GM23248 (cell line): ENCODE measurements around the gene SNX13. TPM values are rescaled to one million over a fixed set of nuclear protein-coding genes. Genes with fewer than 3 reads are reported as not detected.

Source experiments
- DNase-seq: peaks from one replicate; pipeline ENCODE4 v3.0.0-alpha.2; 2015
- H2AFZ ChIP-seq: fragments of 200-600 bp; sonication (generic); 2 replicates; pipeline ENCODE4 v1.6.1; 2016; ENCODE audit warnings: antibody characterized with exemption
- H3F3A ChIP-seq: fragments of 200-600 bp; sonication (generic); 2 replicates; pipeline ENCODE4 v1.6.1; 2016; ENCODE audit warnings: mild to moderate bottlenecking, antibody characterized with exemption, mixed run types; ENCODE audit not compliant: insufficient read depth
- H3K27ac ChIP-seq: fragments of 200-600 bp; sonication (generic); 2 replicates; pipeline ENCODE4 v1.5.1; 2016; ENCODE audit warnings: mild to moderate bottlenecking
- H3K27me3 ChIP-seq: fragments of 200-600 bp; sonication (generic); replicated peaks from 2 replicates; pipeline ENCODE4 v1.6.1; 2016; ENCODE audit warnings: mild to moderate bottlenecking; ENCODE audit not compliant: insufficient read depth
- H3K36me3 ChIP-seq: fragments of 200-600 bp; sonication (generic); 2 replicates; pipeline ENCODE4 v1.6.1; 2016; ENCODE audit warnings: low read depth, mild to moderate bottlenecking
- H3K4me1 ChIP-seq: fragments of 200-600 bp; sonication (generic); 2 replicates; pipeline ENCODE4 v1.6.1; 2016; ENCODE audit warnings: mild to moderate bottlenecking; ENCODE audit not compliant: insufficient read depth
- H3K4me2 ChIP-seq: fragments of 200-600 bp; sonication (generic); one replicate; pipeline ENCODE4 v1.6.1; 2016; ENCODE audit warnings: mild to moderate bottlenecking; ENCODE audit not compliant: unreplicated experiment
- H3K4me3 ChIP-seq: fragments of 200-600 bp; sonication (generic); 2 replicates; pipeline ENCODE4 v1.5.1; 2016; ENCODE audit warnings: mild to moderate bottlenecking
- H3K79me2 ChIP-seq: fragments of 200-600 bp; sonication (generic); 2 replicates; pipeline ENCODE4 v1.6.1; 2016; ENCODE audit warnings: mild to moderate bottlenecking; ENCODE audit not compliant: insufficient read depth
- H3K9ac ChIP-seq: fragments of 200-600 bp; sonication (generic); 2 replicates; pipeline ENCODE4 v1.6.1; 2016; ENCODE audit warnings: mild to moderate bottlenecking
- H3K9me2 ChIP-seq: fragments of 200-600 bp; sonication (generic); 2 replicates; pipeline ENCODE4 v1.6.1; 2016; ENCODE audit warnings: mixed run types, mild to moderate bottlenecking, moderate library complexity; ENCODE audit not compliant: insufficient read depth
- H3K9me3 ChIP-seq: fragments of 200-600 bp; sonication (generic); one replicate; pipeline ENCODE4 v1.6.1; 2017; ENCODE audit warnings: low read depth
- H4K20me1 ChIP-seq: fragments of 200-600 bp; sonication (generic); 2 replicates; pipeline ENCODE4 v1.6.0; 2016; ENCODE audit not compliant: insufficient read depth
- EZH2 ChIP-seq: fragments of 200-600 bp; sonication (generic); IDR thresholded peaks from 2 replicates; pipeline ENCODE4 v1.6.1; 2018; ENCODE audit warnings: antibody characterized with exemption, mild to moderate bottlenecking; ENCODE audit not compliant: insufficient read depth, poor library complexity, severe bottlenecking
- EZH2phosphoT487 ChIP-seq: fragments of 200-600 bp; sonication (generic); IDR thresholded peaks from 2 replicates; pipeline ENCODE4 v1.6.1; 2018; ENCODE audit warnings: antibody characterized with exemption, moderate library complexity, mild to moderate bottlenecking, low read depth; ENCODE audit not compliant: insufficient read depth
- WGBS, 2 experiments: methylation state at CpG; one replicate each; pipeline ENCODE4 v1.1.6; 2015 to 2017; ENCODE audit warnings: low lambda C conversion rate in 2 of 2, low coverage in 1 of 2; ENCODE audit errors: missing lambda C conversion rate in 2 of 2; 5-methylcytosine and 5-hydroxymethylcytosine counted together
- in situ Hi-C: fragments of 300-500 bp; cut with MboI; formaldehyde crosslinking; loops from 2 replicates; pipeline ENCODE4 v1.15.0; 2020
- polyA plus RNA-seq: library from polyadenylated mRNA; unstranded; fragments of >200 nt; fragmentation: Nextera tagmentation; extraction: Ambion mirVana; gene quantifications from 2 replicates; pipeline ENCODE4 v1.2.1, GENCODE V29; 2016
- total RNA-seq: library from RNA; depleted of rRNA; stranded (reverse); fragments of >200 nt; shearing (Covaris generic); gene quantifications from 2 replicates; pipeline ENCODE4 v1.2.3, GENCODE V29; 2014; rRNA removed

The SNX13 gene, protein sequence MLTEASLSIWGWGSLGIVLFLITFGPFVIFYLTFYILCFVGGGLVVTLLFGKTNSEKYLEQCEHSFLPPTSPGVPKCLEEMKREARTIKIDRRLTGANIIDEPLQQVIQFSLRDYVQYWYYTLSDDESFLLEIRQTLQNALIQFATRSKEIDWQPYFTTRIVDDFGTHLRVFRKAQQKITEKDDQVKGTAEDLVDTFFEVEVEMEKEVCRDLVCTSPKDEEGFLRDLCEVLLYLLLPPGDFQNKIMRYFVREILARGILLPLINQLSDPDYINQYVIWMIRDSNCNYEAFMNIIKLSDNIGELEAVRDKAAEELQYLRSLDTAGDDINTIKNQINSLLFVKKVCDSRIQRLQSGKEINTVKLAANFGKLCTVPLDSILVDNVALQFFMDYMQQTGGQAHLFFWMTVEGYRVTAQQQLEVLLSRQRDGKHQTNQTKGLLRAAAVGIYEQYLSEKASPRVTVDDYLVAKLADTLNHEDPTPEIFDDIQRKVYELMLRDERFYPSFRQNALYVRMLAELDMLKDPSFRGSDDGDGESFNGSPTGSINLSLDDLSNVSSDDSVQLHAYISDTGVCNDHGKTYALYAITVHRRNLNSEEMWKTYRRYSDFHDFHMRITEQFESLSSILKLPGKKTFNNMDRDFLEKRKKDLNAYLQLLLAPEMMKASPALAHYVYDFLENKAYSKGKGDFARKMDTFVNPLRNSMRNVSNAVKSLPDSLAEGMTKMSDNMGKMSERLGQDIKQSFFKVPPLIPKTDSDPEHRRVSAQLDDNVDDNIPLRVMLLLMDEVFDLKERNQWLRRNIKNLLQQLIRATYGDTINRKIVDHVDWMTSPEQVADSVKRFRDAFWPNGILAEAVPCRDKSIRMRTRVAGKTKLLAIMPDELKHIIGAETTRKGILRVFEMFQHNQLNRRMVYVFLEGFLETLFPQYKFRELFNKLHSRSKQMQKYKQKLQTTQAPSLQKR
- total RNA-seq (34.2 and 50.8 TPM in 2 replicates), polyA plus RNA-seq (21.0 and 21.8 TPM in 2 replicates)

DNA sequence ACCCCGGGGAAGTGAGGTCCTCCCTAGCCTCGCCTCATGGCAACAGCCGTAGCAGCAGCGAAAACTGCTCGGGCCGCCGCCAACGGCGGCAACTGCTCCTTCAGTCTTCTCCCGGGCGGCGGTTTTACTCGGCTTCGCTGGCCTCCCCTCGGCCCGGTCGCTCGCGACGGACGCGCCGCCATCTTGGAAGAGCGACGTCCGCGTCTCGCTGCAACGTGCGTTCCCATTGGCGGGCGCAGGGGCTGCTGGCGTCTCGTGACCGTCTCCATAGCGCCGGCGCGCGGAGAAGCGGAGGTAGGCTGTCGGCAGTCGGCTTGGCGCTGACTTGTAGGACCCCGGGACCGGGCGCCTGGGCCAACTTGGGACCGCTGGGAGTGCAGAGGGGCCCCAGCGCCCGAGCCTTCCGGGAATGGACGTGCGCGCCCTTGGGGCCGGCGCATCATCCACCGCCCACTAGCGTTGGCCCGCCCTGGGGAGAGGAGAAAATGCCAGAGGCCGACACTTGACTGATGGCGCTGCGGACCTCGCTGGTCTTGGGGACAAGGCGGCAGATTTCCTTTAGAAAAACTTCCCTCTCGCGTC lies at the start of gene SNX13:
Gene SNX13 (minus strand): TSS at position 193 of the 582 bp plus-strand sequence. CDS start 199 bp downstream, outside the sequence.
- Histone ChIP-seq H3K79me2 (peaks cover 50% of the 10 kb centered on the region), H3K9me3 (no peaks in the 10 kb centered on the region), H3K4me3 (peak within 1 kb of the TSS; percentile 90), H3K36me3 (no peaks in the 10 kb centered on the region), H3K27ac (peak within 1 kb of the TSS; percentile 90), H2AFZ (peak within 1 kb of the TSS; percentile 98), H4K20me1 (no peaks in the 10 kb centered on the region), H3K27me3 (no peaks in the 10 kb centered on the region), H3K9ac (peak within 1 kb of the TSS; percentile 98), H3K9me2 (no peaks in the 10 kb centered on the region), H3K4me1 (peaks cover 19% of the 10 kb centered on the region), H3K4me2 (peak within 1 kb of the TSS; percentile 98), H3F3A (0 out of 2 replicates have a peak, but pooled peaks cover 3% of the 10 kb centered on the region)
- TF ChIP-seq EZH2phosphoT487 (no peak), EZH2 (no peak)
- in situ Hi-C loops = no loop called here
- WGBS, 2 experiments = 0 to 2% methylated on average over 35 to 54 of the region's 66 CpGs
- DNase-seq = peak; percentile 99

DNA sequence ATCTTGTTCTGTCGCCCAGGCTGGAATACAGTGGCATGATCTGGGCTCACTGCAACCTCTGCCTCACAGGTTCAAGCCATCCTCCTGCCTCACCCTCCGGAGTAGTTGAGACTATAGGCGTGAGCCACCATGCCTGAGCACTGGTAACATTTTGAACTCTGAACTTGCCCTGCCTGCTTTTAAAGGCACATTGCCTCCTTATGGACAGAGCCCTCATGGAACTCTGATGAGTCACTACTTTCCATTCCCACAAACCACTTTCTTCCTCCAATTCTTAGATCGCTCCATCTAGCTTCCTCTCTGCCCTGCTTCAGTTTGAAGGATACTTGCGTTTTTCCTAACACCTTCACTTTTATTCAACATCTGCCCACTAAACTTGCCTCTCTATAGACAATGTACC lies 49.3 kb upstream of the SNX13 start:
- Histone ChIP-seq H3K4me2 (no peak overlapping the region), H2AFZ (no peak overlapping the region), H3K79me2 (no peaks in the 10 kb centered on the region), H3K9me3 (no peaks in the 10 kb centered on the region), H3K27me3 (no peaks in the 10 kb centered on the region), H3K9me2 (no peaks in the 10 kb centered on the region), H3K4me3 (no peak overlapping the region), H3F3A (peaks cover 6% of the 10 kb centered on the region; the same call in 1 of the 2 replicates), H4K20me1 (no peaks in the 10 kb centered on the region), H3K9ac (no peak overlapping the region), H3K4me1 (peaks cover 10% of the 10 kb centered on the region), H3K27ac (no peak overlapping the region), H3K36me3 (no peaks in the 10 kb centered on the region)
- in situ Hi-C loops = no loop called here
- TF ChIP-seq EZH2 = no peak
- no peak for TF ChIP-seq EZH2phosphoT487
- peak; percentile 18 for DNase-seq
- 96 to 100% methylated on average over 5 of the region's 5 CpGs for WGBS, 2 experiments

DNA sequence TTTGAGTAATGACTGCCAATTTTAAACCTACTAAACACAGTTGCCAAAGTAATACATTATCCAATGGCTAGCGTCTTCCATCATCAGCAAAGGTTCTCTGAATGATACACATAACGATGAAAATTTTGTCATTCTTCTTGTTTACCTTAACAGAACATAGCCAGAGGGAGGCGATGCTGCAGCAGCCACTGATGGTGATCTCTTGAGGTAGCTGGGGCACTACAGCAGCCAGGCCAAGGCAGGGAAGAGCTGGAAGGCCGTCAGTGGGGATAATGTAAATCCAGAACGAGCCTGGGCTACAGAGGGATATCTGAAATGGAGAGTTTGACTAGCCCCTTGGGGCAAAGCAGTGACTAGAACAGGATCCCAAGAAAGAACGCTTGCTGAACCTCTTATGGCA lies 48.6 kb upstream of the SNX13 start:
- WGBS, 2 experiments = 83 to 86% methylated on average over 6 of the region's 6 CpGs
- DNase-seq = no peak
- H3F3A ChIP-seq = peaks cover 6% of the 10 kb centered on the region; the same call in 1 of the 2 replicates
- no peak overlapping the region for H3K4me3 ChIP-seq
- no peaks in the 10 kb centered on the region for H3K36me3 ChIP-seq
- peaks cover 10% of the 10 kb centered on the region for H3K4me1 ChIP-seq
- H3K79me2 ChIP-seq = no peaks in the 10 kb centered on the region
- no peaks in the 10 kb centered on the region for H4K20me1 ChIP-seq
- H2AFZ ChIP-seq = no peak overlapping the region
- H3K9me3 ChIP-seq = no peaks in the 10 kb centered on the region
- TF ChIP-seq EZH2 (no peak), EZH2phosphoT487 (no peak)
- no peaks in the 10 kb centered on the region for H3K9me2 ChIP-seq
- H3K27ac ChIP-seq = no peak overlapping the region
- in situ Hi-C loops = no loop called here
- no peak overlapping the region for H3K4me2 ChIP-seq
- no peaks in the 10 kb centered on the region for H3K27me3 ChIP-seq
- no peak overlapping the region for H3K9ac ChIP-seq

DNA sequence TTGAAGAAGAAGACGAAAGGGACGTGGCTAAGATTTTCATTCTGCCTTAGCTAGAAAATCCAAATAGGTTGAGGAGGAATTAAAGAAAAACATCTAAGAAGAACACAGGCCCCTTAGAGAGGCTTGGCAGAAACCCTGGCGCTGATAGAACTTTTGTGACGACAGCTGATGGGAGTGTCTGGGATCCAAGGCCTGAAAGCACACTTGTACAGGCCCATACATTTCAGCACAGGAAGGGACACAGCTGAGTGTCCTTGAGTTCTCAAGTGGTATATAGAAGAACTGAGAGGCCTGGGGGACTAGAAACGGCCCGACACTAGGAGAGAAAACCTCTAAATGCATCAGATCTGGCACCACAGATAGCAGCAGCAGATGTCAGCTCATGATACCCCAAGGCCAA lies 47.8 kb upstream of the SNX13 start:
- H3K36me3 ChIP-seq = no peaks in the 10 kb centered on the region
- H3K9me2 ChIP-seq = no peaks in the 10 kb centered on the region
- WGBS, 2 experiments = 77 to 82% methylated on average over 6 of the region's 6 CpGs
- no peaks in the 10 kb centered on the region for H3K79me2 ChIP-seq
- no peaks in the 10 kb centered on the region for H4K20me1 ChIP-seq
- H3K4me2 ChIP-seq = no peak overlapping the region
- no peak overlapping the region for H3K9ac ChIP-seq
- no peaks in the 10 kb centered on the region for H3K27me3 ChIP-seq
- H2AFZ ChIP-seq = no peak overlapping the region
- DNase-seq = no peak
- H3K4me1 ChIP-seq = peaks cover 10% of the 10 kb centered on the region
- no peak overlapping the region for H3K4me3 ChIP-seq
- peaks cover 6% of the 10 kb centered on the region; the same call in 1 of the 2 replicates for H3F3A ChIP-seq
- no peaks in the 10 kb centered on the region for H3K9me3 ChIP-seq
- TF ChIP-seq EZH2phosphoT487 (no peak), EZH2 (no peak)
- no peak overlapping the region for H3K27ac ChIP-seq
- in situ Hi-C loops = no loop called here
